HG03108 (cell line): Measurements from ENCODE around the gene SEC16B.

Experiments
- ATAC-seq: cut with Tn5 transposase; IDR thresholded peaks from one replicate; pipeline ENCODE4 v1.9.1; 2021; ENCODE audit warnings: moderate library complexity; ENCODE audit not compliant: unreplicated experiment

The SEC16B gene

DNA sequence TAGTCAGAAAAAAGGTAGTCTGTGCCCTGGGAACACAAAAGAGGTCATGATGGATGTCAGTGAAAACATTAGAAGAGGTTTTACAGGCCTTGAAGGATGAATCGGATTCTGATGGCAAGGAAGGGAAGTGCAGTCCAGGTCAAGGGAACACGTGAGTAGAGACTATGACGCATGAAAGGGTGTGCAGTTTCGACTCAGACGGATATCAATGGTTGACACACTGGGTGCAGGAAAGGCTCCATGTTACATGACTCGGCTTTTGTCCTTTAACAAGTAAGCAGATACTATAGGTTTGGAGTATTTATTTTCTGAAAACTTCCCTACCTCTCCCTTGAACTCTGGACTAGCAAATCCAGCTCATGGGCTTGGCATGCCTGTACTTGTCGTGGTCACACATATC lies 55.3 kb downstream of the SEC16B start:
- no peak for ATAC-seq

DNA sequence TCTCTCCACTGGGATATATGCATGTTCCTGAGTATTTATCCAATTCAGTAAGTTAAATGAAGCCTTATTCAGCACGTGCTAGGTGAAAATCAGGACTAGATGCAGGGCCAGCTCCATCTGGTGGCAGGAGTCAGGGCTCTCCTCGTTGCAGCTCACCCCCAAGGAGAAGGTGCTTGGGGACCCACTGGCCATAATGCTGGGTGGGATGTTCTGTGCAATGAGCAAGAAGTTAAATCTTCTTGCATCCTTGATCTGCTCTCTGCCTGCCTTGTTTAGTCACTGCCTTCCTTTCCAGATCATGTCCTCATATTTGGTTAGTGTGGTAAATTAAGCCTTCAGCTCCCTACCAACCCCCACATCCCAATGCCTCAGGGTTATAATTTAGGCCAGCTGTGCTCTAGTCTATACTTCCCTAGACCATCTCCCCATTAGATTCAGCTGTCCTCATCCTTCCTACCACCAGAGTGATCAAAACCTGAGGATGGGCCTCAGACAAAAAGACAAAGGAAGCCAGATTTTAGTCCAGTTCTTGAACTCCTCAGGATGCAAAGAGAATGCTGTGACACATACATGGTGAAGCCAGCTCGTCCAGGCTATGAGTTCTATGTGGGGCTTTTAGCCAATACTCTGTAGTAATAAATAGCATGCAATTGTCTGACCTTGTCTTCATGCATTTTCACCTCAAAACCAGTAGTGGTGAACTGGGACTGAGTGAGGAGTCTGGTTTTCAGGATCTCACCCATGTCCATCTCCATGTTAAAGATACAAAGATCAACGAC lies 55.9 kb downstream of the SEC16B start:
- ATAC-seq: no peak

DNA sequence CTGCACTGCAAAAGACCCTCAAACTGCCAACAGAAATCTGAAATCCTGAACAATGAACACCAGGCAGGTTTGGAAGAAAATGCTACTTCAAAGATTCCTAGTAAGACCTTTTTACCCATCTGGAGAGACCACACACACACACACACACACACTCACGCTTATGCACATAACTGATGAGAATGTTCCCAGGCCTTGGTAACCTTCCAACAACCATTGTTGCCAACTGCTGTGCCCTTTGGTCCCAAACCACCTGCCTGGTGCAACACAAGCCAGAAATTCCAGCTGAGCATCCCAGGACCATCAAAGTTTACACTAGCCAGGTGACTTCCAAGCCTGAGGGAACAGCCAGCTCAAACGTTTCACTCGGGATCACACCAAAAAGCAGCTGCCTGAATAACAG lies 56.9 kb downstream of the SEC16B start:
- no peak for ATAC-seq

DNA sequence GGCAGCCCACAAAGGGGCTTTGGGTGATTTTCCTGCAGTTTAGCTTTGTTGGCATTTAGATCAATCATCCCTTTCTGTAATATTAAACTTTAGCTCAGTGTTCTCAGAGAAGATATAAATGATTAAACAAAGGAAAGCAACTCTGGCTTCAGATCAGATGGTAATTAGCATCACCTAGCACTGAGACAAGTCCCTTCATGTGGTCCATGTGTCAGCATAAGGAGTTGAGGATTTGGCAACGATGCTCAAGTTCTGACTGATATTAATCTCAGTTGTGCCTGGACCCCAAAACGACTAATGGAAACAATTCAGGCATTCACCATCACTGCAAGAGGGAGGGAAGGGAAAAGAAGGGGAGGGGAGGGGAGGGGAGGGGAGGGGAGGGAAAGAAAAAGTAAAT lies 60.4 kb downstream of the SEC16B start:
- ATAC-seq: no peak

DNA sequence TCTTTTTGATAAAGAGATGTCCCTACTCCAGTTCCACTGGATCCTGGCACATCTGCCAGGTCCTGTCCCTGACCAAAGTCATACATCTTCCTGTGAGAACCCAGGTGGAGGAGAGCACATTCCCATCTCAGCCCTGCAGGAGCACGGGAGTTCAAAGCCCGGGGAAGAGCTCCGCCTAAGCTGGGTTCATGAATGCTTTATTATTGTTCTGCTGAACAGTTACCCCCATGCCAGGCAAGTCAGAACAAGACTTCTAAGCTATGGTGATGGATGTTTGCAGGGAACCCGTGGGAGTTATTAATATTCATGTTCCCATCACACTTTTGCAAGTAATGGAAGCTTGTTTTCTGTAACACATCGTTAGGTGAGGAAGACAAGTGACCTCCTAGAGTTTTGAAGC lies 62.9 kb downstream of the SEC16B start:
- no peak for ATAC-seq

DNA sequence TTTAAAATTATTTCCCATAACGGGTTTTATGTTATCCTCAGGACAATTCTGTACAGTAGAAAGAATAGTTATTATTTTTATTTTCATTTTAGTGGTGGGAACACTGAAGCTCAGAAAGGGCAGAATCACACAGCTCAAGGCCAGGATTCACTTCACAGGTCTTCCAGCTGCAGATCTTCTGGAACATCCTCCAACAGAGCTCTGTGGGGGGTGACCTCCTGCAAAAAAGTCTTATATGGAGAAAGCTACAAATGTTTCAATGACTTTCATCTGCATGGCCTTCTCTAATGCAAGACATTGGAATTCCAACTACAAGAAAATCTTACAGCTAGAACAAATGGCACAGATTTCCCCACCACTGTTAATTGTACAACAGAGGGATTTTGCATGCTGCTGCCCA lies 64.2 kb downstream of the SEC16B start:
- no peak for ATAC-seq

DNA sequence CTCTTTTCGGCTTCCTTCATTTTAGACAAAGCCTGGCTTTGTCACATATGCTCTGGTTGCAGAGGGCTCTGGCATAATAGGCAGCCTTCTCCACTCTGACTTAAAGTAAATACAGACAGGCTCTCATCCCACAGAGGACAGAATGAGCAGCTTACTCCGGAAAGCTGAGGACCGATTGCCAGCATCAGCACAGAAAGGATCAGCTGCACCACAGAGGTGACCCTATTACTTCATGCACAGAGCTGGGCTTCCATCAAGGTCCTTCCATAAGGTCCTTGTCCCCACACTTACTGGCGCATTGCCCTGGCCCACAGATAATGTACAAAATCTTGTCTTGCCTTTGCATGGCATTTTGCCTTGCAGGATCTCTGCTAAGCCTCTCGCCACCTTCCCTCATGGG lies 67.6 kb downstream of the SEC16B start:
- no peak for ATAC-seq

DNA sequence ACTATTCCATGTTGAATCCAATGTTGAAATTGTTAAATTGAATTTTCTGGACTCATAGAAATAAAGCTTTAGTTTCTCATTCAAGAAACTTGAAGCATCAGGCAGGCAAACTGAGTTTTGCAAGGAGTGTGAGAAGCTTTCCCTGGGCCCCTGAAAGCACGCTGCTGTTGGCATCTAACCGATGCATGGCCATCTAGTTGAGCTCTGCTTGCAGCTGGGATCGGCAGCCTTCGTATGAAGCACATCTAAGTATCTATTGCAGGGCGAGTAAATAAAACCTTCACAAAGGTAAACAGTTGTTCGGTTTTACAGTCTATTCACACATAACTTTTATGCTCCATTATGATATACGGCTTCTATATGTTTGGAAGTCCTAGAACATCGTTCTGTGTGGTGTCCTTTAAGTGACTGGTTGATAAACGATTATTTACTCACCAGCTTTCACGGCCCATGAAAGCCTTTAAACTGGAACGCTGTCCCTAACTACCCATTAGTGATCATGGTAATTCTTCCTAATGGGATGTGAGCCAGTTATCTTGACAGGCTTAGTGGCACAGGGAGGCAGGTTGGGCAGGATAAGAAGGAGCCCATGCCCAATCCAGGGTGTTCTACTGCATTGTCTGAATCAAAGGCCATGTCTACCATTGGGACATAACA lies 71.7 kb downstream of the SEC16B start:
- no peak for ATAC-seq

DNA sequence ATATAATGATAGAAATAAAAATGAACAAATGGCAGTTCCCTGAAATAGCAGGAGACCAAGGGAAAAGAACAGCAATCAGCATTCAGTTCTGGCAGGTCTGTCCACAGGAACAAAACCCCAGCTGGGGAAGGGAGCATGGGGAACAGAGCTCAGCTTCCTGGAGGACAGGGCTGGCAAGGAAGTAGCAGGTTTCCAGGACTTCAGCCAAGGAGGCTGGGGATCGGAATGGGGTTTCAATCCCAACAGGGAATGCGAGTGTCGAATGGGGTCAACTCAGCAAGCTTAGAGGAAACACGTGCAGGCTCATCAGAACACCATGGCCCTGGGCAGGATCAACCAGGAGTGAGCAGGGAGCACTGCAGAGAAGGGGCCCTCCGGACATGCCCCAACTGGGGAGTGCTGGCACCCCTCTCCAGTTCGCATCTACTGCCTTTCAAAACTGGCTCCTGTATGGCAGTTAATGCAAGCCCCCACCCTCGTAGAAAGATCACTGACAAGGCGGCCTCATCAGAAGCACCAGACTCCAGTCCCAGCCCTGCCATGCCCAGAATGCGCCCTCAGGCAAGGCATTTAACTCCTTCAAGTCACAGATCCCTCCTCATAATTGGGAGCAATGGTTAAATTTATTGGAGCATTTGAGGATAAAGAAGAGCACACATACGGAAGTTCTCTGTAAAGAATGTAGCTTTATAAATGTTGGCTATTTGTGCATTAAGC lies 72.4 kb downstream of the SEC16B start:
- no peak for ATAC-seq
